ENCODE results near the gene TDRD6. TPM values are rescaled to one million over a fixed set of nuclear protein-coding genes. Genes with fewer than 3 reads are reported as not detected.

Gene TDRD6
- total and polyA plus RNA-seq, 10 of the 15 experiments (the other 5 are each of a cell fraction or from before 2014, with no cell fraction given): not detected

DNA sequence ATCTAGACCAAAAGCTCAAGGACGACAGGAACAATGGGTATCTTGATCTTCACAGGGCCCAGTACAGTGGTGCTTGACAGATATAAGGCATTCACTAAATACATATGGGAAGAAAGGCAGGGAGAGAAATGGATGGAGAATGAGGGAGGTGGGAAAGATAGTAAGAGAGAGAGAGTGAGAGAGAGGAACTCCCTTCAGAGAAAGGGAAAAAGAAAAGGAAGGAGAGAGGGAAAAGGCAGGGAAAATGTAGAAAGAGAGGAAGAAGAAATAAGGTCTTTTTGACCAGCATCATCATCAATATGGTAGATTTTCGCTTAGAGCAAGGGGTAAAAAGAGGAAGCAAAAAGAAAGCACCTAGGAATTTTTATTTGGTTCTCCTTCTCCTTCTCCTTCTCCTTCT is 58.3 kb downstream of the TDRD6 start:
- Histone ChIP-seq H2AFZ (ENCODE audit: control insufficient read depth, low read depth, low read length) (no peak overlapping the region), H3K27me3 (replicated peaks in 1 of 2; ENCODE audit: control insufficient read depth in 2 of 2, insufficient read depth in 2 of 2, low read length in 1 of 2) (no peaks in the 10 kb centered on the region), H4K20me1 (ENCODE audit: control insufficient read depth, insufficient read depth) (no peaks in the 10 kb centered on the region), H3K79me2 (ENCODE audit: control insufficient read depth, insufficient read depth, low read length) (no peaks in the 10 kb centered on the region), H3K9me3 (replicated peaks; ENCODE audit: control insufficient read depth, insufficient read depth, low read length) (no peaks in the 10 kb centered on the region), H3K4me3 (no peak overlapping the region), H3K36me3 (ENCODE audit: control insufficient read depth in 2 of 2, insufficient read depth in 2 of 2, low read length in 1 of 2) (no peaks in the 10 kb centered on the region), H3K27ac (ENCODE audit: control insufficient read depth, insufficient read depth) (no peak overlapping the region), H3K4me1 (ENCODE audit: control insufficient read depth, insufficient read depth, low read length) (no peaks in the 10 kb centered on the region), H3K4me2 (ENCODE audit: control insufficient read depth, insufficient read depth) (no peak overlapping the region), H3K9ac (ENCODE audit: control insufficient read depth, insufficient read depth, low read length) (no peak overlapping the region)
- in situ Hi-C loops (cut with MboI) (no loop called here), intact Hi-C loops (cut with micrococcal nuclease; ENCODE audit: unreplicated experiment) (no loop called here)
- no peak for DNase-seq (ENCODE audit: low read depth, low spot score)
- ChIA-PET SMC1A (ENCODE audit: uncharacterized antibody, unreplicated experiment) (no interaction called here), POLR2A (no interaction called here), CTCF (no interaction called here), RAD21 (ENCODE audit: unreplicated experiment) (interaction anchor here (0.6 kb wide), 1 partner anchor 22 kb away, joined by 3 read pairs; no protein-coding TSS in a partner anchor)
- ATAC-seq: no peak
- no peak for FAIRE-seq
- BruUV-seq (replicated peaks): no TSS peak
- no peak for TF ChIP-seq JUND (IDR thresholded peaks at IDR 0.05; ENCODE audit: low read depth, low read length)
- TF ChIP-seq CTCF (IDR thresholded peaks at IDR 0.05 in 2 of 3, conservative IDR thresholded peaks at IDR 0.05 in 1 of 3; ENCODE audit: control insufficient read depth in 2 of 3, extremely low read depth in 1 of 3, insufficient read depth in 1 of 3, low read depth in 3 of 3, low read length in 3 of 3): no peak
- TF ChIP-seq NFYA (IDR thresholded peaks at IDR 0.05; ENCODE audit: borderline replicate concordance, low read depth, low read length): no peak
- no peak for TF ChIP-seq NFYB (IDR thresholded peaks at IDR 0.05; ENCODE audit: insufficient read depth, low read depth, low read length)
- no peak for TF ChIP-seq FOXK2 (IDR thresholded peaks at IDR 0.05)
- TF ChIP-seq POLR2A (IDR thresholded peaks at IDR 0.05; ENCODE audit: low read depth, low read length): no peak
- no peak for TF ChIP-seq E2F8 (IDR thresholded peaks at IDR 0.05; ENCODE audit: low read depth, partially characterized antibody)
- TF ChIP-seq ETV6 (conservative IDR thresholded peaks at IDR 0.05 in 1 of 2, IDR thresholded peaks at IDR 0.05 in 1 of 2; ENCODE audit: borderline replicate concordance in 1 of 2, low read depth in 1 of 2): no peak
- TF ChIP-seq KAT2A (conservative IDR thresholded peaks at IDR 0.05; ENCODE audit: control insufficient read depth, low read depth, low read length): no peak
- TF ChIP-seq, protein P1, sequence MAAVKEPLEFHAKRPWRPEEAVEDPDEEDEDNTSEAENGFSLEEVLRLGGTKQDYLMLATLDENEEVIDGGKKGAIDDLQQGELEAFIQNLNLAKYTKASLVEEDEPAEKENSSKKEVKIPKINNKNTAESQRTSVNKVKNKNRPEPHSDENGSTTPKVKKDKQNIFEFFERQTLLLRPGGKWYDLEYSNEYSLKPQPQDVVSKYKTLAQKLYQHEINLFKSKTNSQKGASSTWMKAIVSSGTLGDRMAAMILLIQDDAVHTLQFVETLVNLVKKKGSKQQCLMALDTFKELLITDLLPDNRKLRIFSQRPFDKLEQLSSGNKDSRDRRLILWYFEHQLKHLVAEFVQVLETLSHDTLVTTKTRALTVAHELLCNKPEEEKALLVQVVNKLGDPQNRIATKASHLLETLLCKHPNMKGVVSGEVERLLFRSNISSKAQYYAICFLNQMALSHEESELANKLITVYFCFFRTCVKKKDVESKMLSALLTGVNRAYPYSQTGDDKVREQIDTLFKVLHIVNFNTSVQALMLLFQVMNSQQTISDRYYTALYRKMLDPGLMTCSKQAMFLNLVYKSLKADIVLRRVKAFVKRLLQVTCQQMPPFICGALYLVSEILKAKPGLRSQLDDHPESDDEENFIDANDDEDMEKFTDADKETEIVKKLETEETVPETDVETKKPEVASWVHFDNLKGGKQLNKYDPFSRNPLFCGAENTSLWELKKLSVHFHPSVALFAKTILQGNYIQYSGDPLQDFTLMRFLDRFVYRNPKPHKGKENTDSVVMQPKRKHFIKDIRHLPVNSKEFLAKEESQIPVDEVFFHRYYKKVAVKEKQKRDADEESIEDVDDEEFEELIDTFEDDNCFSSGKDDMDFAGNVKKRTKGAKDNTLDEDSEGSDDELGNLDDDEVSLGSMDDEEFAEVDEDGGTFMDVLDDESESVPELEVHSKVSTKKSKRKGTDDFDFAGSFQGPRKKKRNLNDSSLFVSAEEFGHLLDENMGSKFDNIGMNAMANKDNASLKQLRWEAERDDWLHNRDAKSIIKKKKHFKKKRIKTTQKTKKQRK (IDR thresholded peaks at IDR 0.05; ENCODE audit: low read depth, low read length): no peak
- WGBS (ENCODE audit: insufficient coverage, insufficient replicate concordance, low lambda C conversion rate, missing lambda C conversion rate): 0% methylated on average over 2 of the region's 2 CpGs
